PC-3 (cell line): ENCODE results near the gene DNAJC6. TPM values are rescaled to one million over a fixed set of nuclear protein-coding genes. Genes with fewer than 3 reads are reported as not detected.

Source experiments
- ATAC-seq: fragments of 200-7000 bp; cut with Tn5 transposase; 2 replicates; pipeline ENCODE4 v1.9.1; 2020; ENCODE audit warnings: mild to moderate bottlenecking, moderate library complexity
- BruUV-seq: library from RNA; stranded (reverse); fragments of 400-500 nt; replicated peaks from 2 replicates; lab custom pipeline; 2021; lab: Mats Ljungman, UMichigan
- CTCF ChIA-PET: fragments of 300-600 bp; sonication (Branson Sonifier 250); formaldehyde crosslinking; loops from one replicate; lab custom pipeline; 2022; ENCODE audit warnings: antibody characterized with exemption; lab: Charles Lee
- POLR2A ChIA-PET: fragments of 300-600 bp; sonication (Branson Sonifier 250); formaldehyde crosslinking; loops from one replicate; lab custom pipeline; 2022; ENCODE audit warnings: antibody characterized with exemption; ENCODE audit not compliant: unreplicated experiment; lab: Charles Lee
- DNase-seq: peaks from one replicate; pipeline ENCODE4 v3.0.0-alpha.2; 2015
- H2AFZ ChIP-seq: fragments of 300-600 bp; sonication (generic); 2 replicates; pipeline ENCODE4 v1.6.0; 2016; ENCODE audit warnings: antibody characterized with exemption, low read length
- H3F3A ChIP-seq: fragments of 300-600 bp; sonication (generic); one replicate; pipeline ENCODE4 v1.6.0; 2017; ENCODE audit warnings: antibody characterized with exemption, low read length, control low read depth, mild to moderate bottlenecking; ENCODE audit not compliant: unreplicated experiment
- H3K27ac ChIP-seq: fragments of 300-600 bp; sonication (generic); 2 replicates; pipeline ENCODE4 v1.5.1; 2016; ENCODE audit warnings: mild to moderate bottlenecking, low read length
- H3K27me3 ChIP-seq: fragments of 300-600 bp; sonication (generic); 2 replicates; pipeline ENCODE4 v1.6.1; 2016; ENCODE audit warnings: low read length, mixed read lengths
- H3K36me3 ChIP-seq: fragments of 300-600 bp; sonication (generic); 2 replicates; pipeline ENCODE4 v1.6.1; 2016; ENCODE audit warnings: low read depth, mixed run types, low read length, mixed read lengths
- H3K4me1 ChIP-seq: fragments of 300-600 bp; sonication (generic); 2 replicates; pipeline ENCODE4 v1.5.1; 2016; ENCODE audit warnings: low read length; ENCODE audit not compliant: insufficient read depth
- H3K4me2 ChIP-seq: fragments of 300-600 bp; sonication (generic); 2 replicates; pipeline ENCODE4 v1.6.0; 2016; ENCODE audit warnings: low read length
- H3K4me3 ChIP-seq: fragments of 300-600 bp; sonication (generic); 2 replicates; pipeline ENCODE4 v1.5.1; 2016; ENCODE audit warnings: mild to moderate bottlenecking, low read length, mixed read lengths
- H3K79me2 ChIP-seq: fragments of 300-600 bp; sonication (generic); 2 replicates; pipeline ENCODE4 v1.6.1; 2017; ENCODE audit warnings: low read length, mixed read lengths
- H3K9ac ChIP-seq: fragments of 300-600 bp; sonication (generic); 2 replicates; pipeline ENCODE4 v1.6.0; 2016; ENCODE audit warnings: mild to moderate bottlenecking, low read length
- H3K9me2 ChIP-seq: fragments of 300-600 bp; sonication (generic); replicated peaks from 2 replicates; pipeline ENCODE4 v1.6.1; 2016; ENCODE audit warnings: mixed run types, low read length, mixed read lengths
- H3K9me3 ChIP-seq: fragments of 300-600 bp; sonication (generic); 2 replicates; pipeline ENCODE4 v1.6.1; 2016; ENCODE audit warnings: low read length, mixed read lengths
- H4K20me1 ChIP-seq: fragments of 300-600 bp; sonication (generic); 2 replicates; pipeline ENCODE4 v1.6.1; 2016; ENCODE audit warnings: low read length, mixed read lengths
- EZH2 ChIP-seq: fragments of 300-600 bp; sonication (generic); IDR thresholded peaks from one replicate; pipeline ENCODE4 v1.6.1; 2017; ENCODE audit warnings: antibody characterized with exemption, mild to moderate bottlenecking, low read length; ENCODE audit not compliant: unreplicated experiment
- EZH2phosphoT487 ChIP-seq: fragments of 300-600 bp; sonication (generic); IDR thresholded peaks from 2 replicates; pipeline ENCODE4 v1.6.1; 2018; ENCODE audit warnings: mild to moderate bottlenecking, antibody characterized with exemption, low read length, borderline replicate concordance
- intact Hi-C: fragments of 100-400 bp; cut with micrococcal nuclease; formaldehyde crosslinking; loops from 2 replicates; pipeline ENCODE4 v1.9.0; 2023
- total RNA-seq: library from RNA; depleted of rRNA; stranded (reverse); fragments of >200 nt; gene quantifications from 2 replicates; pipeline ENCODE4 v1.2.3, GENCODE V29; 2014
- TF ChIP-seq, protein P1 (sequence below): fragments of 300-600 bp; sonication (generic); conservative IDR thresholded peaks from 2 replicates; pipeline ENCODE4 v1.5.1; 2017; ENCODE audit warnings: antibody characterized with exemption, low read depth, mild to moderate bottlenecking, low read length

The DNAJC6 gene
- total RNA-seq, 1 experiment from 2014 or later, result 3.0 TPM

DNA sequence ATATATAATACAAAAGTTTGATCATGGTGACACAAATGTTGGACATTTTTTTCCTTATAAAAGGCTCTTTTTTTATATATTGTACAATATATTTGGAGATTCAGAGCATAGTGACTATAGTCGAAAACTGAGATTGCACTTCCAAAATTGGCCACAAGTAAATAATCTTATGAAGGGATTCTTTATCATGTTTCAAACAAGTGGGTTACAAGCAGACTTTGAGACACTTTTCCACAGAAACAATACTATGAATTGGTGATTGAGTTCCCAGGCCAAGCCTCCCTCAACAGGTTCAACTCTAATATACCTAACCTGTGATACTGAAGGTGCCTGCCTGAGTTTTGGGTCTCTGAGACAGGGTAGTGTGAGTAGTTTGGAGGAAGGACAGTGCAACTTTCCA, 124.9 kb downstream of the DNAJC6 start:
- H2AFZ ChIP-seq, result no peak overlapping the region
- intact Hi-C loops, result loop anchor here (5.0 kb wide), 1 partner anchor 253 kb away; no protein-coding TSS in a partner anchor
- H3K27me3 ChIP-seq, result no peaks in the 10 kb centered on the region
- H3F3A ChIP-seq, result peaks cover 4% of the 10 kb centered on the region
- no peaks in the 10 kb centered on the region for H4K20me1 ChIP-seq
- no peak for TF ChIP-seq EZH2phosphoT487
- TF ChIP-seq, protein P1, sequence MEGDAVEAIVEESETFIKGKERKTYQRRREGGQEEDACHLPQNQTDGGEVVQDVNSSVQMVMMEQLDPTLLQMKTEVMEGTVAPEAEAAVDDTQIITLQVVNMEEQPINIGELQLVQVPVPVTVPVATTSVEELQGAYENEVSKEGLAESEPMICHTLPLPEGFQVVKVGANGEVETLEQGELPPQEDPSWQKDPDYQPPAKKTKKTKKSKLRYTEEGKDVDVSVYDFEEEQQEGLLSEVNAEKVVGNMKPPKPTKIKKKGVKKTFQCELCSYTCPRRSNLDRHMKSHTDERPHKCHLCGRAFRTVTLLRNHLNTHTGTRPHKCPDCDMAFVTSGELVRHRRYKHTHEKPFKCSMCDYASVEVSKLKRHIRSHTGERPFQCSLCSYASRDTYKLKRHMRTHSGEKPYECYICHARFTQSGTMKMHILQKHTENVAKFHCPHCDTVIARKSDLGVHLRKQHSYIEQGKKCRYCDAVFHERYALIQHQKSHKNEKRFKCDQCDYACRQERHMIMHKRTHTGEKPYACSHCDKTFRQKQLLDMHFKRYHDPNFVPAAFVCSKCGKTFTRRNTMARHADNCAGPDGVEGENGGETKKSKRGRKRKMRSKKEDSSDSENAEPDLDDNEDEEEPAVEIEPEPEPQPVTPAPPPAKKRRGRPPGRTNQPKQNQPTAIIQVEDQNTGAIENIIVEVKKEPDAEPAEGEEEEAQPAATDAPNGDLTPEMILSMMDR, result peak; percentile 39; the same call in 1 of the 2 replicates
- no peak overlapping the region for H3K9ac ChIP-seq
- POLR2A ChIA-PET, result no interaction called here
- no peaks in the 10 kb centered on the region; the same call in 1 of the 2 replicates for H3K79me2 ChIP-seq
- H3K9me2 ChIP-seq, result no peaks in the 10 kb centered on the region
- H3K4me3 ChIP-seq, result no peak overlapping the region
- BruUV-seq, result no TSS peak
- no peak for ATAC-seq
- peaks cover 16% of the 10 kb centered on the region for H3K4me1 ChIP-seq
- H3K27ac ChIP-seq, result no peak overlapping the region
- no peak overlapping the region for H3K4me2 ChIP-seq
- no peak for DNase-seq
- CTCF ChIA-PET, result no interaction called here
- H3K36me3 ChIP-seq, result no peaks in the 10 kb centered on the region
- no peaks in the 10 kb centered on the region for H3K9me3 ChIP-seq

DNA sequence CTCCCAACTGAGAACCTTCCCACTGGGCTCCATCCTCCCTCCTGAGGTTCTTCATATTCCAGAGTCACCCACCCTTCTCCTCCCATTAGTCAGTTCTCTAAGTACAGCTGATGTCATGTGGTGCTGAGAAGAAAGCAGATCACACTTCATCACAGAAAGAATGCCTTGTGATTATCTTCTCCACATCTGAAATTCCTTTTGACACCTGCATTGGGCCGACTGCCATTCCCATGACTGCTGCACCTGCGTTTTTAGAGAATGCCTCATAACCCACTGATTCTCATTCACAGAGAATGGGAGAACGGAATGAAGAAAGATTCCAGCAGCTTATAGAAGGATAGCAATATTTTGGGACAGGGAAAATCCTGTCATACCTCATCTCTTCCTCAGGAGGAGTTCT, 125.4 kb downstream of the DNAJC6 start:
- ChIA-PET CTCF (interaction anchor here (1.0 kb wide), 1 partner anchor 24 kb away, joined by 4 read pairs; no protein-coding TSS in a partner anchor), POLR2A (no interaction called here)
- Histone ChIP-seq H3F3A (peaks cover 4% of the 10 kb centered on the region), H3K4me1 (peaks cover 11% of the 10 kb centered on the region), H3K9ac (no peak overlapping the region), H3K27me3 (no peaks in the 10 kb centered on the region), H3K36me3 (no peaks in the 10 kb centered on the region), H3K4me2 (no peak overlapping the region), H2AFZ (no peak overlapping the region), H4K20me1 (no peaks in the 10 kb centered on the region), H3K79me2 (no peaks in the 10 kb centered on the region; the same call in 1 of the 2 replicates), H3K4me3 (no peak overlapping the region), H3K9me3 (no peaks in the 10 kb centered on the region), H3K9me2 (no peaks in the 10 kb centered on the region), H3K27ac (no peak overlapping the region)
- no peak for TF ChIP-seq EZH2
- TF ChIP-seq, protein P1, result no peak
- TF ChIP-seq EZH2phosphoT487, result no peak
- no peak for DNase-seq
- no peak for ATAC-seq
- intact Hi-C loops, result loop anchor here (5.0 kb wide), 1 partner anchor 253 kb away; no protein-coding TSS in a partner anchor
- no TSS peak for BruUV-seq

DNA sequence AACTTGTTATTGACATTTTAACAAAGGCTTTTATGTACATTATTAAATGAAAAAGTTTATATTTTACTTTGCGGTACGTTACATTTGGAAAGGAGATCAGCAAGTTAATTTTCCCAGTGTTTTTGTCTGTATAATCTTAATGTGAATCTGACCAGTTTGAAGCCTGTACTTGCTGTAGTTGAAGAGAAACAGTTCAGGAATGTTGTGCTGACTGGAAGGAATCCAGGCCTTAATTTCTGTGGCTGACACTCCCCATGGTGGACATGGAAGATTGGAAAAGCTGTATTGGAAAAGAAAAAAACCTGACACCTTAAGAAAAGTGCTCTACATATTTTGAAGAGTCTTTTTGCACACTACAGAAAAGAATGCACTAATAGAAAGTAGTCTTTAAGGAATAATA, 126.6 kb downstream of the DNAJC6 start:
- ChIA-PET POLR2A (no interaction called here), CTCF (interaction anchor here (1.0 kb wide), 1 partner anchor 23 kb away, joined by 4 read pairs; no protein-coding TSS in a partner anchor)
- Histone ChIP-seq H3K9me3 (no peaks in the 10 kb centered on the region), H3K4me2 (no peak overlapping the region), H3K9me2 (no peaks in the 10 kb centered on the region), H3K9ac (no peak overlapping the region), H3K79me2 (no peaks in the 10 kb centered on the region), H3K36me3 (no peaks in the 10 kb centered on the region), H2AFZ (no peak overlapping the region), H4K20me1 (no peaks in the 10 kb centered on the region), H3K4me1 (no peaks in the 10 kb centered on the region), H3K27me3 (no peaks in the 10 kb centered on the region), H3K4me3 (no peak overlapping the region), H3K27ac (no peak overlapping the region), H3F3A (no peaks in the 10 kb centered on the region)
- no TSS peak for BruUV-seq
- ATAC-seq (no peak), DNase-seq (no peak)
- intact Hi-C loops, result no loop called here
- TF ChIP-seq, protein P1, result no peak
- TF ChIP-seq EZH2, result no peak
- TF ChIP-seq EZH2phosphoT487, result no peak
